NCI-H69 (cell line): ENCODE measurements around the gene ALDOB.
A peak's percentile ranks its signal among the peaks of the same experiment; 100 is the strongest.

Experiments
- DNase-seq: peaks from one replicate; lab custom pipeline; 2025; lab: John Stamatoyannopoulos, UW

Gene ALDOB

GRCh38 chr9:101455656-101456240 is 20.2 kb upstream of the ALDOB start:
- no peak for DNase-seq

- no peak for DNase-seq
These were observed 18.4 kb upstream of the ALDOB start for GRCh38 chr9:101453776-101454570.

GRCh38 chr9:101451498-101451897 is 15.9 kb upstream of the ALDOB start:
- no peak for DNase-seq

GRCh38 chr9:101450931-101451330 is 15.4 kb upstream of the ALDOB start:
- no peak for DNase-seq

GRCh38 chr9:101449071-101449721 is 13.6 kb upstream of the ALDOB start:
- peak; percentile 95 for DNase-seq

GRCh38 chr9:101448680-101449070 is 13.1 kb upstream of the ALDOB start:
- no peak for DNase-seq

- no peak for DNase-seq
These were observed 11.2 kb upstream of the ALDOB start for GRCh38 chr9:101446732-101447131.

GRCh38 chr9:101445353-101446029 is 9.9 kb upstream of the ALDOB start:
- no peak for DNase-seq

GRCh38 chr9:101443364-101443771 is 7.8 kb upstream of the ALDOB start:
- DNase-seq = peak; percentile 99

GRCh38 chr9:101442736-101443135 is 7.2 kb upstream of the ALDOB start:
- DNase-seq = no peak

- DNase-seq = no peak
These were observed 6.7 kb upstream of the ALDOB start for GRCh38 chr9:101442318-101442717.

GRCh38 chr9:101440714-101441230 is 5.2 kb upstream of the ALDOB start:
- no peak for DNase-seq

GRCh38 chr9:101438523-101438922 is 2.9 kb upstream of the ALDOB start:
- no peak for DNase-seq

GRCh38 chr9:101437806-101438232 is 2.2 kb upstream of the ALDOB start:
- no peak for DNase-seq

- no peak for DNase-seq
These were observed 576 bp downstream of the ALDOB start for GRCh38 chr9:101434998-101435397.

GRCh38 chr9:101433229-101433628 is 2.3 kb downstream of the ALDOB start:
- no peak for DNase-seq

GRCh38 chr9:101432740-101433139 is 2.8 kb downstream of the ALDOB start:
- DNase-seq = no peak

- DNase-seq = no peak
These were observed 3.4 kb downstream of the ALDOB start for GRCh38 chr9:101432171-101432570.

GRCh38 chr9:101429736-101430135 is 5.8 kb downstream of the ALDOB start:
- no peak for DNase-seq

- no peak for DNase-seq
These were observed 6.7 kb downstream of the ALDOB start for GRCh38 chr9:101428909-101429308.

GRCh38 chr9:101427957-101428655 is 7.5 kb downstream of the ALDOB start:
- DNase-seq = peak; percentile 17

- peak; percentile 74 for DNase-seq
These were observed 8.2 kb downstream of the ALDOB start for GRCh38 chr9:101427358-101427757.
